SK-N-SH (cell line): ENCODE results near the gene PTGES3. TPM values are rescaled to one million over a fixed set of nuclear protein-coding genes. Genes with fewer than 3 reads are reported as not detected.

Experiments
- CTCF ChIA-PET: fragments of 300-600, 350-600 bp; formaldehyde crosslinking; extraction: SDS; loops from one replicate; lab custom pipeline; 2021; lab: Yijun Ruan, JAX
- POLR2A ChIA-PET: fragments of 350-600 bp; sonication (Branson Sonifier 250); formaldehyde crosslinking; extraction: SDS; loops from one replicate; lab custom pipeline; 2020; ENCODE audit warnings: antibody characterized with exemption, inconsistent platforms; lab: Yijun Ruan, JAX
- DNase-seq: peaks from one replicate; pipeline ENCODE4 v3.0.0; 2012
- H2AFZ ChIP-seq: fragments of 200-600 bp; sonication (generic); 2 replicates; pipeline ENCODE4 v1.8.1; 2016; ENCODE audit warnings: antibody characterized with exemption, mild to moderate bottlenecking, low read depth
- H3F3A ChIP-seq: fragments of 200-600 bp; sonication (generic); replicated peaks from 2 replicates; pipeline ENCODE3; 2016; ENCODE audit warnings: antibody characterized with exemption, mild to moderate bottlenecking; ENCODE audit not compliant: insufficient read depth
- H3K27ac ChIP-seq, 2 experiments: fragments of 200-500 bp in 1 of 2; fragments of 200-600 bp in 1 of 2; sonication (Bioruptor generic) in 1 of 2; sonication (generic), shearing (Covaris generic) in 1 of 2; 2 replicates each; pipeline versions ENCODE4 v1.5.1 to v1.6.1; 2014 to 2016; ENCODE audit warnings: low read depth in 2 of 2, inconsistent platforms in 1 of 2, low read length in 1 of 2, mild to moderate bottlenecking in 1 of 2, mixed read lengths in 1 of 2
- H3K27me3 ChIP-seq: fragments of 200-600 bp; sonication (generic), shearing (Covaris generic); 2 replicates; pipeline ENCODE4 v1.6.1; 2016; ENCODE audit warnings: mixed run types; ENCODE audit not compliant: insufficient read depth
- H3K36me3 ChIP-seq, 2 experiments: fragments of 200-500 bp in 1 of 2; fragments of 200-600 bp in 1 of 2; sonication (Bioruptor generic) in 1 of 2; sonication (generic) in 1 of 2; replicated peaks in 1 of 2; 2 replicates each; pipeline versions ENCODE3 to v1.5.1; 2014 to 2016; ENCODE audit warnings: low read length in 1 of 2, mild to moderate bottlenecking in 1 of 2; ENCODE audit not compliant: insufficient read depth in 2 of 2, control insufficient read depth in 1 of 2
- H3K4me1 ChIP-seq, 2 experiments: fragments of 200-500 bp in 1 of 2; fragments of 200-600 bp in 1 of 2; sonication (Bioruptor generic) in 1 of 2; sonication (generic), shearing (Covaris generic) in 1 of 2; 2 replicates each; pipeline versions ENCODE4 v1.5.1 to v1.6.1; 2014 to 2016; ENCODE audit warnings: low read depth in 1 of 2, low read length in 1 of 2, mixed run types in 1 of 2; ENCODE audit not compliant: insufficient read depth in 2 of 2, control insufficient read depth in 1 of 2
- H3K4me2 ChIP-seq: fragments of 200-600 bp; sonication (generic), shearing (Covaris generic); 2 replicates; pipeline ENCODE4 v1.6.1; 2017; ENCODE audit warnings: mixed run types
- H3K4me3 ChIP-seq, 2 experiments: fragments of 200-500 bp in 1 of 2; fragments of 200-600 bp in 1 of 2; sonication (Bioruptor generic) in 1 of 2; sonication (generic), shearing (Covaris generic) in 1 of 2; 2 replicates each; pipeline versions ENCODE4 v1.5.1 to v1.8.1; 2014 to 2016; ENCODE audit warnings: low read depth in 2 of 2, inconsistent platforms in 1 of 2, low read length in 1 of 2, mild to moderate bottlenecking in 1 of 2, mixed read lengths in 1 of 2, moderate library complexity in 1 of 2
- H3K79me2 ChIP-seq: fragments of 200-600 bp; sonication (generic); 2 replicates; pipeline ENCODE4 v1.8.1; 2017; ENCODE audit warnings: mild to moderate bottlenecking; ENCODE audit not compliant: insufficient read depth
- H3K9ac ChIP-seq: fragments of 200-600 bp; sonication (generic); 2 replicates; pipeline ENCODE4 v1.6.1; 2017; ENCODE audit warnings: mixed run types
- H3K9me2 ChIP-seq: fragments of 200-600 bp; sonication (generic); 2 replicates; pipeline ENCODE4 v1.6.1; 2017; ENCODE audit warnings: mixed run types
- H3K9me3 ChIP-seq: fragments of 200-600 bp; sonication (generic); 2 replicates; pipeline ENCODE4 v1.6.1; 2017; ENCODE audit warnings: mixed run types, mild to moderate bottlenecking, moderate library complexity
- H4K20me1 ChIP-seq: fragments of 200-600 bp; sonication (generic); 2 replicates; pipeline ENCODE4 v1.6.1; 2017; ENCODE audit warnings: mild to moderate bottlenecking, mixed run types; ENCODE audit not compliant: insufficient read depth
- EP300 ChIP-seq, 2 experiments: IDR thresholded peaks; 2 replicates each; pipeline versions ENCODE4 v1.4.0 to v1.6.1; 2012; ENCODE audit warnings: borderline replicate concordance in 1 of 2, low read depth in 1 of 2, low read length in 1 of 2
- EZH2phosphoT487 ChIP-seq: fragments of 200-600 bp; sonication (generic); IDR thresholded peaks from 2 replicates; pipeline ENCODE4 v1.6.1; 2017; ENCODE audit warnings: low read depth, mixed run types, mild to moderate bottlenecking, antibody characterized with exemption, moderate library complexity, borderline replicate concordance
- FOXJ3 ChIP-seq: sonication (generic); formaldehyde crosslinking; IDR thresholded peaks from 2 replicates; pipeline ENCODE4 v1.5.1; 2020; ENCODE audit warnings: mild to moderate bottlenecking, missing genetic modification reagents
- GABPA ChIP-seq: IDR thresholded peaks from 2 replicates; pipeline ENCODE4 v1.4.0; 2012; ENCODE audit warnings: low read depth, mild to moderate bottlenecking
- GATA2 ChIP-seq: sonication (generic); formaldehyde crosslinking; IDR thresholded peaks from 2 replicates; pipeline ENCODE4 v1.5.0; 2020; ENCODE audit warnings: mild to moderate bottlenecking, missing genetic modification reagents
- IRF3 ChIP-seq: fragments of 150-350 bp; IDR thresholded peaks from 2 replicates; pipeline ENCODE4 v1.6.1; 2016; ENCODE audit warnings: mild to moderate bottlenecking, low read depth, low read length
- MAX ChIP-seq: IDR thresholded peaks from 2 replicates; pipeline ENCODE4 v1.4.0; 2012; ENCODE audit warnings: low read depth
- NFIC ChIP-seq: IDR thresholded peaks from 2 replicates; pipeline ENCODE4 v1.4.0; 2012; ENCODE audit warnings: borderline replicate concordance
- NRF1 ChIP-seq: IDR thresholded peaks from 2 replicates; pipeline ENCODE4 v1.6.1; 2012; ENCODE audit warnings: low read depth, mild to moderate bottlenecking, low read length
- POLR2AphosphoS5 ChIP-seq: IDR thresholded peaks from 2 replicates; pipeline ENCODE4 v1.6.1; 2012; ENCODE audit warnings: low read depth, low read length
- RAD21 ChIP-seq: IDR thresholded peaks from 2 replicates; pipeline ENCODE4 v1.6.1; 2012; ENCODE audit warnings: mild to moderate bottlenecking, low read length
- RCOR1 ChIP-seq: fragments of 150-350 bp; IDR thresholded peaks from 2 replicates; pipeline ENCODE4 v1.6.1; 2017; ENCODE audit warnings: antibody characterized with exemption, low read length
- RXRA ChIP-seq: IDR thresholded peaks from 2 replicates; pipeline ENCODE4 v1.4.0; 2012; ENCODE audit warnings: low read depth, mild to moderate bottlenecking, borderline replicate concordance
- SIN3A ChIP-seq: IDR thresholded peaks from 2 replicates; pipeline ENCODE4 v1.6.1; 2012; ENCODE audit warnings: low read depth, mild to moderate bottlenecking, low read length, moderate library complexity, borderline replicate concordance
- SMC3 ChIP-seq: IDR thresholded peaks from 2 replicates; pipeline ENCODE4 v1.6.1; 2012; ENCODE audit warnings: low read depth, low read length, improper control_type of control experiment
- TCF12 ChIP-seq: IDR thresholded peaks from 2 replicates; pipeline ENCODE4 v1.4.0; 2012
- YY1 ChIP-seq: IDR thresholded peaks from 2 replicates; pipeline ENCODE4 v1.4.0; 2012; ENCODE audit warnings: low read depth, mild to moderate bottlenecking
- WGBS: methylation state at CpG from one replicate; pipeline ENCODE4 v1.1.6; 2017; ENCODE audit warnings: low lambda C conversion rate; 5-methylcytosine and 5-hydroxymethylcytosine counted together
- polyA plus RNA-seq, 3 experiments: library from polyadenylated mRNA; depleted of rRNA; stranded (reverse); fragments of >200 nt; gene quantifications; 2 replicates each; pipeline ENCODE4 v1.2.3, GENCODE V29; 2012
- TF ChIP-seq, protein P1 (sequence below): IDR thresholded peaks from 2 replicates; pipeline ENCODE4 v1.4.0; 2012; ENCODE audit warnings: low read depth, borderline replicate concordance
- TF ChIP-seq, protein P2 (sequence below): IDR thresholded peaks from 2 replicates; pipeline ENCODE4; 2012

The PTGES3 gene
- polyA plus RNA-seq, 1 of the 3 experiments (the other 2 are of a cell fraction) = 38.9 TPM

DNA sequence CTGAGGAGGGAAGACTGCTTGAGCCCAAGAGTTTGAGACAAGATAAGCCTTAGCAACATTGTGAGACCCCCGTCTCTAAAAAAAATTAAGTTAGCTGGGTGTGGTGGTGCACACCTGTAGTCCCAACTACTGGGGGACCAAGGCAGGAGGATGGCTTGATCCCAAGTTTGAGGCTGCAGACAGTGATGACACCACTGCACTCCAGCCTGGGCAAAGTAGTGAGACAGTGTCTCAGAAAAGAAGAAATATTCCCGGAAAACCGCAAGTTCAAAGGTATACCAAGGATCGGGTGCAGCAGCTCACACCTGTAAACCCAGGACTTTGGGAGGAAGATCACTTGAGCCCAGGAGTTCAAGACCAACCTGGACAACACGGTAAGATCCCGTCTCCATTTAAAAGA is 5.8 kb downstream of the PTGES3 start:
- H3K4me1 ChIP-seq = peaks cover 2 to 12% of the 10 kb centered on the region in 2 experiments; a peak in 2 of 4 replicates
- peaks cover 99% of the 10 kb centered on the region for H4K20me1 ChIP-seq
- POLR2A ChIA-PET = no interaction called here
- peaks cover 0 to 35% of the 10 kb centered on the region in 2 experiments for H3K36me3 ChIP-seq
- DNase-seq = no peak
- H3K4me2 ChIP-seq = no peak overlapping the region
- no peaks in the 10 kb centered on the region for H3K27me3 ChIP-seq
- no peak for TF ChIP-seq IRF3
- no peak for TF ChIP-seq TCF12
- TF ChIP-seq SIN3A = no peak
- TF ChIP-seq SMC3 = no peak
- no peak for TF ChIP-seq EZH2phosphoT487
- TF ChIP-seq EP300 (IDR thresholded peaks at IDR 0.05; ENCODE audit: borderline replicate concordance in 1 of 2, low read depth in 1 of 2, low read length in 1 of 2) = no peak
- no peak for TF ChIP-seq POLR2AphosphoS5
- no peak for TF ChIP-seq RAD21
- TF ChIP-seq NFIC = no peak
- no peak for TF ChIP-seq GATA2 (CRISPR knock-in tag)
- no peak for TF ChIP-seq GABPA
- TF ChIP-seq, protein P1, sequence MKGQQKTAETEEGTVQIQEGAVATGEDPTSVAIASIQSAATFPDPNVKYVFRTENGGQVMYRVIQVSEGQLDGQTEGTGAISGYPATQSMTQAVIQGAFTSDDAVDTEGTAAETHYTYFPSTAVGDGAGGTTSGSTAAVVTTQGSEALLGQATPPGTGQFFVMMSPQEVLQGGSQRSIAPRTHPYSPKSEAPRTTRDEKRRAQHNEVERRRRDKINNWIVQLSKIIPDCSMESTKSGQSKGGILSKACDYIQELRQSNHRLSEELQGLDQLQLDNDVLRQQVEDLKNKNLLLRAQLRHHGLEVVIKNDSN = no peak
- TF ChIP-seq RXRA = no peak
- no peak for TF ChIP-seq NRF1
- TF ChIP-seq YY1 = no peak
- no peak for TF ChIP-seq MAX
- TF ChIP-seq, protein P2, sequence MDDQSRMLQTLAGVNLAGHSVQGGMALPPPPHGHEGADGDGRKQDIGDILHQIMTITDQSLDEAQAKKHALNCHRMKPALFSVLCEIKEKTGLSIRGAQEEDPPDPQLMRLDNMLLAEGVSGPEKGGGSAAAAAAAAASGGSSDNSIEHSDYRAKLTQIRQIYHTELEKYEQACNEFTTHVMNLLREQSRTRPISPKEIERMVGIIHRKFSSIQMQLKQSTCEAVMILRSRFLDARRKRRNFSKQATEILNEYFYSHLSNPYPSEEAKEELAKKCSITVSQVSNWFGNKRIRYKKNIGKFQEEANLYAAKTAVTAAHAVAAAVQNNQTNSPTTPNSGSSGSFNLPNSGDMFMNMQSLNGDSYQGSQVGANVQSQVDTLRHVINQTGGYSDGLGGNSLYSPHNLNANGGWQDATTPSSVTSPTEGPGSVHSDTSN = no peak
- TF ChIP-seq RCOR1 = no peak
- no peak for TF ChIP-seq FOXJ3 (CRISPR knock-in tag)
- TF ChIP-seq, all 33 proteins: peak for 0
- no peak overlapping the region for H2AFZ ChIP-seq
- no peak overlapping the region for H3K9ac ChIP-seq
- WGBS = 98% methylated on average over 6 of the region's 6 CpGs
- peaks cover 35% of the 10 kb centered on the region for H3F3A ChIP-seq
- CTCF ChIA-PET = no interaction called here
- H3K79me2 ChIP-seq = peaks cover 100% of the 10 kb centered on the region
- H3K4me3 ChIP-seq = no peak overlapping the region
- no peaks in the 10 kb centered on the region for H3K9me2 ChIP-seq
- H3K9me3 ChIP-seq = no peaks in the 10 kb centered on the region
- no peak overlapping the region for H3K27ac ChIP-seq
